HFFc6 (cell line): Measurements from ENCODE around the gene ARHGAP26. TPM values are rescaled to one million over a fixed set of nuclear protein-coding genes. Genes with fewer than 3 reads are reported as not detected.

ENCODE experiments used
- DNase-seq: peaks from one replicate; pipeline ENCODE4 v3.0.0-alpha.2; 2018
- H3K27ac Mint-ChIP-seq: 2 replicates; pipeline ENCODE4 v1.8.0; 2020; ENCODE audit warnings: mild to moderate bottlenecking, mixed read lengths
- H3K27me3 Mint-ChIP-seq: 2 replicates; pipeline ENCODE4 v1.8.0; 2021; ENCODE audit warnings: mild to moderate bottlenecking, moderate library complexity, mixed read lengths; ENCODE audit not compliant: insufficient read depth
- H3K36me3 Mint-ChIP-seq: 2 replicates; pipeline ENCODE4 v1.8.0; 2021; ENCODE audit warnings: low read depth, mixed read lengths
- H3K4me1 Mint-ChIP-seq: 2 replicates; pipeline ENCODE4 v1.8.0; 2020; ENCODE audit warnings: low read depth, mixed read lengths
- H3K4me3 Mint-ChIP-seq: 2 replicates; pipeline ENCODE4 v1.8.0; 2020; ENCODE audit warnings: mild to moderate bottlenecking, moderate library complexity, mixed read lengths
- H3K9me3 Mint-ChIP-seq: 2 replicates; pipeline ENCODE4 v1.8.0; 2020; ENCODE audit warnings: mild to moderate bottlenecking, mixed read lengths
- CTCF ChIP-seq: fragments of 200-600 bp; sonication (generic); IDR thresholded peaks from 2 replicates; pipeline ENCODE4 v1.5.0; 2021; ENCODE audit warnings: antibody characterized with exemption, mild to moderate bottlenecking
- total RNA-seq, 6 experiments: library from RNA; stranded (reverse); fragmentation: NEBNext Ultra II Directional; extraction: Animal tissue kit (Norgen Biotek cat#: 25700); gene quantifications; 2 replicates in 1 of 6; 3 replicates in 5 of 6; pipeline ENCODE4 v1.2.3, GENCODE V29; 2021

The ARHGAP26 gene
- total RNA-seq, 6 experiments from 2014 or later = 2.3 to 3.6 (median 3.1) TPM

DNA sequence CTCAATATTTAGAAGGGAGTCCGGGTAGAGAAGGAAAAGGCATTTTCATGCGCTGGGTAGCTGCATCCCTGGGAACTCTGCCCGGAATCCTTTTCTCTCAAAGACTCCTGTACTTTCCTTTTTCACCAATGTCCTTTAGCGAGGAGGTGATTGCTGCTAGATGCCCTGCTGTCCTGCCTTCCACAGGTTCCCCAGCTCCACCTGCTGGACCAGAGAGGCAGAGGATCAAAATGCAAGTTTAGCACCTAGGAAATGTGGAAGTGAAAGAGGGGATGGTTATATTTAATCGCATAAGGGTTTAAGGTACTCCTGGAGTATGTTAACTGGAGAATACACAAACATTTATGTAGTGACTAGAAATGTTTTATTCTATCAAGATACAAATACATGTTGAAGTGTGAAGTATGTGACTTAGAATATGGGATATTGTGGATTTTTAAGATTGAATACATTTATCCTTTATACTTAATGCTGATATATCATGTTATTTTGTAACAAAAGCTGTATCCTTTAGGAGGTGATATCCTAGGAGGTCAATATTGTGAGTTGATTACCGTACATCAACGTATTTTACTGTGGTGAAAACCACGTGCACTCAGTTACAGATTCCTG, 145.7 kb downstream of the ARHGAP26 start:
- Mint-ChIP-seq H3K4me1 (no peaks in the 10 kb centered on the region), H3K27me3 (no peaks in the 10 kb centered on the region; the same call in 1 of the 2 replicates), H3K4me3 (no peak overlapping the region), H3K27ac (no peak overlapping the region), H3K9me3 (no peaks in the 10 kb centered on the region), H3K36me3 (no peaks in the 10 kb centered on the region)
- DNase-seq = peak; percentile 16
- TF ChIP-seq CTCF = peak; percentile 68

GRCh38 chr5:142918959-142919635, 148.9 kb downstream of the ARHGAP26 start:
- Mint-ChIP-seq H3K27me3 (no peaks in the 10 kb centered on the region; the same call in 1 of the 2 replicates), H3K36me3 (no peaks in the 10 kb centered on the region), H3K4me3 (no peak overlapping the region), H3K4me1 (peaks cover 11% of the 10 kb centered on the region), H3K9me3 (no peaks in the 10 kb centered on the region), H3K27ac (no peak overlapping the region)
- DNase-seq = no peak
- TF ChIP-seq CTCF = no peak

DNA sequence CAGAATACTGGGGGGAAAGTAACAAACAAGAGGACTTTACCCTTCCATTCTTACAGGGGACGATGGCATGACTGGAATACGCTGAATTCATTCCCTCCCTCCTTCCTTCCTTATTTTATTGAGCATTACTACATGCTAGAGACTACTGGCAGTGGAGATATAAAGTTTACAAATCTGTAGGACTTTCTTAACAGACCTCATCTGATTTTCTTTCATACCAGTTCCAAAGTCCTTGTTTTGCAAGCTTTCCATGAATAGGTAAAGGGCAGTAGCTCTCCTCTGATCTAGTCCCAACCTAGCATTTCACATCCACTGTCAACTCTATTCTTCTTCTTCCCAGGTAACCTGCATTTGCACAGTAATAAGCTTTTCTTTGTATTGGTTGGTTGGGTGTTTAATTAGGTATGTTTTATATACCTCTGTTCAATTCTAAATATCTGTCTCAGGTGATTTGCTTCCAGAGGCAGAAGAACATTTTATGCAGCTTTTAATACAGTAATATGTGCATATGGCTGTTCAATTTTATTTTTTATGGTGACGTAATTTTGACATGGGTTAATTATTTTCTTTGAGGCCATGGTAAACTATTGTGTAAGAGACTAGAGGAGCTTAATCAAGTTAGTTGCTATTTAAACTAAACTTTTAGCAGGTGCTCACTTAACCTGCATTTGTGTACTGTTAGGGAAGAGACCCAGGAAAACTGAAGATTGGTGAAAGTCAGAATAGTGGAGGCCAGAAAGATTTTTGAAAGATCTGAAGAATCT, 150.9 kb downstream of the ARHGAP26 start:
- H3K27me3 Mint-ChIP-seq = no peaks in the 10 kb centered on the region
- DNase-seq = no peak
- H3K4me1 Mint-ChIP-seq = peaks cover 21% of the 10 kb centered on the region
- H3K4me3 Mint-ChIP-seq = no peak overlapping the region
- no peaks in the 10 kb centered on the region for H3K36me3 Mint-ChIP-seq
- H3K9me3 Mint-ChIP-seq = no peaks in the 10 kb centered on the region
- H3K27ac Mint-ChIP-seq = no peak overlapping the region
- TF ChIP-seq CTCF = no peak

DNA sequence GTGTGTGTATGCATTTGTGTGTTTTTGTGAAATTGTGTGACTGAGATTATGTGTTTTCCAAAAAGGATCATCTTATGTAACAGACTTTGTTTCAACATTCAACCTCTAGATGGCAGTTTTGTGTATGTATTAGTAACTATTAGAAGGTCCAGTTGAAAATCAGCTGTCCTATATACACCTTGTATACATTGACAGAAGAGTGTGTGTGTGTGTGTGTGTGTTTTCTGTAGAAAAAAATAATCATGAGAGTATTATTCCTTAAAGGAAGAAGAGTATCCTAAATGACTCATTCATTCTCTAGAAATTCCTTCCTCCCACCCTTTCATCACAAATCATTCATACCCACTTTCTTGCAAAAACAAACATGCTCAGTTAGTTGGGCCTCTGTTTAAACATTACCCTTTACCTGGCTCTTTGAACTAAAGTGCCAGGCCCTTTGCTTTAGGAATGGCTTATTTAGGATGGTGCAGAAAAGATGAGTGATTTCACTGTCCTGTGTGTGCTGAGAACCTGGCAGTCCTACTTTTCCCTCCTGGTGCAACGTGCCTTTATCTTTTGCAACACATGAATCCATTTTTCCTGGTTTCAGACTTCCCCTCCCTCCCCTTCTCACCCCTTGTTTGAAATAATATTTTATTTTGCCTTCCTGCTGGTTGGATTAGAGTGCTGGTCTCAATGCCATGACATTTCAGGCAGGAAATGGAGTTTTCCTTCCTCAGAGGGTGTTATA, 152.2 kb downstream of the ARHGAP26 start:
- H3K27ac Mint-ChIP-seq = no peak overlapping the region
- H3K9me3 Mint-ChIP-seq = no peaks in the 10 kb centered on the region
- peaks cover 31% of the 10 kb centered on the region for H3K4me1 Mint-ChIP-seq
- DNase-seq = peak; percentile 50
- no peak overlapping the region for H3K4me3 Mint-ChIP-seq
- TF ChIP-seq CTCF = peak; percentile 79
- peaks cover 1% of the 10 kb centered on the region; the same call in 1 of the 2 replicates for H3K27me3 Mint-ChIP-seq
- H3K36me3 Mint-ChIP-seq = no peaks in the 10 kb centered on the region

DNA sequence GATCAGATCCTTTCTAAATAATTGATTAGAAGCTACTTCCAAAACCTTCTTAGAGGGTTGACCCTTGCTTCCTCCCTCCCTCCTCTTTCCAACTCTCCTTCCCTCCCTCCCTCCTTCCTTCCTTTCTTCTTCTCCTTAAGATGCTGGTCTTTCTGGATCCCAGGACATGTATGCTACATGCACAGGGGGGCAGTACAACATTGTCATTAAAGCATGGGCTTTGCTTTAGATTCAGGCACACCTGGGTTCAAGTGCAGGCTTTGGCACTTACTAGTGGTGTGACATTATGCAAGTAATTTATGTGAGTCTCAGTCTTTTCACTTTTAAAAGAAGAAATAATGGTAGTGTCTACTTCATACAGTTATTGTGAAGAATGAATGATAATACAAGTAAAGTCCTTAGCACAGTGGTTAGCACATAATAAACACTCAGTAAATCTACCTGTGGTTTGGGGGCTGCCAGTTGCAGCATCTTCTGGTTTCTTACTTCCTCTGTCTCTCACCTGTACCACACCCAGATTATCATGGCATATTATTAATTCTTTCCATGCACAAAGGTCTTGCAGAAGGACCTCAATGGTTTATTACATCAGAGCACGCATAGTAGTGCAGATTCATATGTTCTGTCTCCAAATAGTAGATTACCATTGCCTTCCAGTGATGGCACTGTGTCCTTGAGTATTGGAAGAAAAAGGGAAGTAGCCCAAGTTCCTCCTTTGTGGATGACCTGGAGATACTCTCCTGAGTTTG, 154.1 kb downstream of the ARHGAP26 start:
- no peak overlapping the region for H3K4me3 Mint-ChIP-seq
- peak; percentile 51 for TF ChIP-seq CTCF
- DNase-seq = no peak
- no peaks in the 10 kb centered on the region for H3K9me3 Mint-ChIP-seq
- no peak overlapping the region for H3K27ac Mint-ChIP-seq
- peaks cover 1% of the 10 kb centered on the region; the same call in 1 of the 2 replicates for H3K27me3 Mint-ChIP-seq
- H3K36me3 Mint-ChIP-seq = no peaks in the 10 kb centered on the region
- peaks cover 31% of the 10 kb centered on the region for H3K4me1 Mint-ChIP-seq
